HT-29 (cell line): ENCODE measurements around the gene L3MBTL4. TPM values are rescaled to one million over a fixed set of nuclear protein-coding genes. Genes with fewer than 3 reads are reported as not detected.
"Not testable (repeated sequence)": the region's sequence is repeated elsewhere in the genome, so short reads cannot be mapped to it uniquely, and the experiment has no call there.

Experiments
- DNase-seq: peaks from one replicate; pipeline ENCODE4 v3.0.0-alpha.2; 2015; ENCODE audit warnings: low spot score
- total RNA-seq: library from RNA; depleted of rRNA; stranded (reverse); fragments of >200 nt; shearing (Covaris generic); gene quantifications from 2 replicates; pipeline ENCODE4 v1.2.3, GENCODE V29; 2014

L3MBTL4 gene
- total RNA-seq, 1 experiment from 2014 or later = not detected

DNA sequence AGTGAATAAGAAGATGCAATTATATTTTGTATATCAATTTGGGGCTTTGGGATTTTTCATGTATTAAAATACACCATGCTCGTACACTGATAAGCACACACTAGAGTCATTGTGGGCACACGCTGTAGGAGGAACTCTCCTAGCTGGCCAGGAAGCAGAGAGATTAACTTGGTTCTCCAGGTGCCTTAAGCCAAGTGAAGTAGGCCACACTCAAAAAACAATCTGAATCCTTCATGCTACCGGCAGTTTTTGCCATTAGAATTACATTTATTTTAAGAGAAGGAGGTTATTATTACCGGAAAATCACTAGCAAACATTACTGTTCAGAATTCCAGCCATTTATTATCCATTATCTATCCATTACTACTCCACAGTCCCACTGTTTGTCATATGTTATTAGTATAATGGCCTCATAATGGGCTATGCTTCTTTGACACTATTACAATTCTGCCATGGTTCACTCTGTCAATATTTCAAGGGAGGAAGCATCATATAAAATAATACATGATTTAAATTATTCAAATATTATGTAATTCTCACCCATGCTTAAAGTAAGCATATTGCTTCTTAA, 214.4 kb downstream of the L3MBTL4 start:
- no peak for DNase-seq

DNA sequence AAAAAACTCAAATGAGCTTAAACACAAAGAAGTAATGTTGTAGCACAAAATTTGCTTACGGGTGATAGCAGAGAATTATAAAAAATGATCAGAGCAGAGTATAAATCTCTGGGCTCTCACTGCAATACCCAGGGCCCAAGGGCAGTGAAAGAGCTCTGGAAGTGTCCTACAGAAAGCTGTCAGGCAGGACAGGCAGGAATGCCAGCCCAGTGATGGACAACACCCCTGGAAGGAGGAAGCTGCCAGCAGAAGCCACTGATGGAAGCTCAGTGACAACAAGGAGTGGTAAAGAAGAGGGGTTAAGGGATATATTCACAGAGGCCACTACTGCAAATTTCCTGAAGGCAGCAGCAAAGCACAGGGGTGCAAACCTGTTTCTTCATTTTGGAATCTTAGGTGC, 214.9 kb downstream of the L3MBTL4 start:
- DNase-seq = no peak

DNA sequence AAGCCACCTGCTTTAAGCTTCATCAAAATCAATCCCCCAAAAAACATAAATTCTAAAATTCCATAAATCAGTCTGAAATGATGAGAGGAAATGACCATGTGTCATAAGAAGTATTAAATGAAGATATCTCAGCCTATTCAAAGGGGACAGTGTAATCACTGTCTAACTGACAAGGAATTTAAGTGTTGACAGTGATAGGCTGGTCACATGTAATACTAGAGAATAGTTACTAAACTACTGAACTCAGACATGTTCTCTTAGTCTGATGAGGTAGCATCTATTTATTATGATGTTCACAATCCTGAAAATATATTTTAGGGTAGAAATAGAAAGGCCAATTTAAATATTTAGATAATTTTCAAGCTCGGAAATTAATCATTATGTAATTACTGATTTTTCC, 216.1 kb downstream of the L3MBTL4 start:
- no peak for DNase-seq

DNA sequence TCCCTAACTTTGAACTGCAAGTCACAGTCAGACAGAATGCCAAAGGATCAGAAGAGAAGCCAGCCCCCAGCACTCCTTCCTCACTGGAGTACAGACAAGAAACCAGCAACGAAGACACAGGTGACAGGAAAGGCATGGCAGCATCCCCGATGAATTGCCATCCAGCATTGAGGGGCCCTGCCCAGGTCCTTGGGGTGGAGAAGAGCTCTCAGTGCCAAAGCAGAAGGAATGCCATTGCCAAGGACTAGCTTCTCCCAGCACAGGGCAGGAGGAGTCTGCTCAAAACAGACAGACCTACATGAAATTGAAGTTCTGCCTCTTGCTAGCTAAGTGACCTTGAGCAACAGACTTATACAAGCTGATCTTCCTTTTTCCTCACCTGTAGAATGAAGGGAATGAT, 220.1 kb downstream of the L3MBTL4 start:
- no peak for DNase-seq

DNA sequence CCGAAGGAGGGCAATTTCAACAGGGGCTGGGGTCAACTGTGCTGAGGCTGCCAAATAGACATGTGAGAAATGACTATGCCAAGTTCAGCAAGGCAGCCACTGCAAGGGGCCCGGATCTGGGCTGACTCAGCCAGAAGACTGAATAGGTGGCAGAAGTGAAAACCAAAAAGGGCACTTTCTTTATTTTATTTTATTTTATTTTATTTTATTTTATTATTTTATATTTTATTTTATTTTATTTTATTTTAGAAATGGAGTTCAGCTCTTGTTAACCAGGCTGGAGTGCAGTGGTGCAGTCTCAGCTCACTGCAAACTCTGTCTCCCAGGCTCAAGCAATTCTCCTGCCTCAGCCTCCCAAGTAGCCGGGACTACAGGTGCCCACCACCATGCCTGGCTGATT, 228.9 kb downstream of the L3MBTL4 start:
- DNase-seq = not testable (repeated sequence)

DNA sequence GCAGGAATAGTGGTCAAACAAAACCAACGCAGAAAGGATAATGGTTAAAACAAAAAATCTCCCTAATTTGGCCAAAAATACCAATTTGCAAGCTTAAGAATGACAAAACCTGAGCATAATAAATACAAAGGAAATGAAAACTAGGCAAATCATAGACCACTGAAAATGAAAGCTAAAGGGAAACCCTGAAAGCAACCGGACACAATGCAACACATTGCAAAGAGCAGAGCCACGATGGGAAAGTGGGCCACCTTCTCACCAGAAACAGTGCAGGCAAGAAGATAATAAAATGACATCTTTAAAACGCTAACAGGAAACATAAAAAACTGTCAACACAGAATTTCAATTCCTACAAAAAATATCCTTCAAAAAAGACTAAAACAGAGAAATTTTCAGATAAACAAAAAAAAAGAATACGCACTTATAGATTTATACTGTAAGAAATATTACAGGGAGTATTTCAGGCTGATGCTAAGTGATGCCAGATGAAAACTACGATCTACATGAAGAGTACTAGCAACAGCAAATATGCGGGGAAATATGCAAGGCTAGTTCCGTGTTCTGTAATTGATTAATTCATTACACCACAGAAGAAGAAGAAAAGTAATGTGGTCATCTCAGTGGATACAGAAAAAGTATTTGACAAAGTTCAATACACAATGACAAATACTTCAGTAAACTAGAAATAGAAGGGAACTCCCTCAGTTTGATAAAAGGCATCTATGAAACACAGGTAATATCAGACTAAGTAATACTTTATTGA, 239.5 kb downstream of the L3MBTL4 start:
- no peak for DNase-seq

DNA sequence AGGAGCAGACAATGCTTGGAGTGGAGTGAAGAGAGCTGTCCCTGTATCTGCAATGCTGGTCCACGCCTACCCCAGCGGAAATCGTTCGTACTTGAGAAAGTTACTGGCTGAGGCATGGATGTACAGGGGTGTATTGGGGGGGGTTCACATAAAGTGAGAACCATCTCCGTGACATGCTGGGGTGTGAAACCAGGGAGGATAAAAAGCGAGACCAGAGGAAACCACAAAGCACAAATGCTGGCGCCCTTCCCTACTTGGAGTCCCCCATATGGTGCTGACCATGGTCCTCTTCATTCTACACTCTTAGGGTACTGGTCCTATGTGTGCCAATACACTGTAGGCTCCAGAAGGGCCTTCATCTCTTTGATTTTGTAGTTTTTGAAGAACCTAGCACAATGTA, 244.1 kb downstream of the L3MBTL4 start:
- DNase-seq = no peak

DNA sequence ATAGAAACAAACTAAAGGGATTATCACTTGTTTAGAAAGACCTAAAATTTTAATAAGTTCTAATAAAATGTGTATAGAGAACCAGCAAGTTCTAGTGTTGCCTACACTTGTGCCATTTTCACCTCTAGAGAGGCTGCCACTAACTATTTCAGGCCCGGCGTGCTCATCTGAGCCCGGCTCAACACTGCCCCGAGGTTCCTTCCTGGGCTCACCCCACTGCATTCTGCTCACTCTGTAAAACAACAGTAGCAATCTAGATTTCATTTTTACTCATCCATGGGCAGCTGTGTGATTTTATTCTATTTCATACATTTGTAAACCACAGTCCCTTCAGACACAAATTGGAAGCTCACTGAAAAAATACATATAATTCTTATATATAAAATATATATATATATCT, 253.2 kb downstream of the L3MBTL4 start:
- no peak for DNase-seq

DNA sequence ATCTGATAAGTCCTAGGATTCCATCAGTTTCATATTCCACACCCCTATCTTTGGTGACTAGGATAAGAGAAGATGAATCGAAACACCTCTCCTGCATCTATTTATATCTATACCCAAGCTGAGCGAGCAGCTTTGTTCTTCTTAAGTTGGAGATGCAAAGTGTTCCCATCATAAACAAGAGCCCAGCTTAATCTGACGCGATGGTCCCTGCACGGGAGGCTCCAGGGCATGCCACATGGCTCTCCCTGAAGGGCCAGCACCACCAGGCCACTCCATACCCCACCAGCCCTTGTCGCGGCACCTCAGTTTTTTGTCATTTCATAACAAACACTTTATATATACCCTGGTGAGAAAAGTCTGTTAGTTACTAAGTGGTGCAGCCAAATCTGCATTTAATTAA, 255.3 kb downstream of the L3MBTL4 start:
- DNase-seq = no peak

DNA sequence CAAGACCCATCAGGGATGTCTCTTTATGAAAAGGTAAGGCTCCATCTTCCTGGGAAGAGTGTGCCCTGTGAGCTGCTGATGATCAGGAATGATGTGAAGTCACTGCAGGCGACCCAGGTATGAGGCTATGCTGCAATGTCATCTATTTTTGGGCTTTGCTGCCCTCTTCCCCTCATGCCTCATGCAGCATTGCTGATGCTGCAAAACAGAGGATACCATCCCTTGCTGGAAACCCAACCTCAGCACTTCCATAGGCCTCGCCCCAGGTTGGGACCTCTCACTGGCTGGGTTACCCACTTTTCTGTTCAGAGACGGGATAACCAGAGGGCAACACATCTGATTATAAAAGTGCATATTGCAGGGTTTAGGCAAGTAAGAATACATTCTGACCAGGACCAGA, 255.8 kb downstream of the L3MBTL4 start:
- DNase-seq = no peak

DNA sequence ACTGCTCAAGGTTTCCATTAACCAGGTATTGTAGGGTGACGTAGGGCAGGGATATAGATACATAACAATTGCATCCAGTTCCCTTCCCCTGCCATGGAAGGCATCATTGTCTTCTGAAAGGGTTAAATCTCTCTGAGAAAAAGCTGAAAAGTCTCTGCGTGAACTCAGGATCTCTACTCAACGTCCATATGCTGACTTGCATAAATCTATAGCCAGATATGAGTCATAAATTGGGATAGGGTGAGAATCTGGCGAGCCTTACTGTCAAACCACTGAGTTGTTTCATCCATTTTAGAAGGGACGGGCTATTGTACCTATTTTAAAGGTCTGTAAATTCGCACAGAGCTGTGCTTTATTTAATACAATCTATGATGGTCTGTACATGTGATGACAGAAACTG, 258.3 kb downstream of the L3MBTL4 start:
- no peak for DNase-seq

DNA sequence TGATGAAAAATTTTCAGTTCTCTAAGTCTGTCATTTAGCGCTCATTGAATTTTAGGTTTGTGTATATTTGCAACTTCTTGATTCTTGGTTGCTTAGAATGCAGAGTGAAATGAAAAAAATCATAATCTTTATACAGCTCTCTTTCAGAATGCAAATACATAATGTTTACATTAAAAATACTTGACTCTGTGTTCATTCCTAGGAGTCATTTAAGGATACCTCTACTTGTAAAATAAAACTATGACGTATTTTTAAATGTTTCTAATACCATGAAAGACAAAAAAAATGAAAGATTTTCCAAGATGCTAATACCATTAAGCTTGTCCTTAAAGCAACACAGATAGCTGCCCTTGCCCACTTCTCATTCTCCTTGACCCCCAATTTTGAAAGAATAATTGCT, 259.0 kb downstream of the L3MBTL4 start:
- no peak for DNase-seq

DNA sequence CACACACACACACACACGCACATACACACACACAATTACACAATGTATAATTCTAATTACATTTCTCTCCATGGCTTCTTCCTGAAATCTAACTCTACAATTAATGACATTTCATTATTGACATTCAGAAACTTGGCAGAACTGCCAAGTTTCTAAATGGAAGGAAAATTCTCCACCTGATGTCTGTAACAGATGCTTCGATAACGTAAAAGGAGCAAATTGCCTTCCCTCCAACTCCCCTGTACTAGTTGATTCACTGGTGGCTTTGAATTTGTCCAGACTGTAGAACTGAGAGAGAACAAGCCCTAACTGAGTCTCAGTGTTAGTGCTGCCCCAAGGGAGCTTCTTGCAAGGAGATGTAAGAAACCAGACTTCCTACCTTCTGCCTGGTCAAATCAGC, 264.3 kb downstream of the L3MBTL4 start:
- no peak for DNase-seq

DNA sequence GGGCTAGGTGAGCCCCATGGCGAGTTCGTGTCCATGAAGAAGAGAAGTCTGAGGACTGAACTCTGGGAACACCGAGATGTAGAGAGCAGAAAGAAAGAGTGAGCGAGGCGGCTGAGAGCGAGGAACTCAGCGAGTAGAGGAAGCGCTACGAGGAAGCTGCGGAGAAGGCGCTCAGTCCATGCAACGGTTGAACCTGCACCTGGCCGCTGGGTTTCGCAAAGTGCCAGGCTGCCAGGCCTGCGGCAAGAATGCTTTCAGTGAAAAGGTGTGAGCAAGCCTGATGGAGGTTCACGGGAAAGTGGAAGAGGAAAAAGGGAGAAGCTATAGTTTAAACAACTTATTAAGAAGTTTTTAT, 268.4 kb downstream of the L3MBTL4 start:
- DNase-seq = no peak

DNA sequence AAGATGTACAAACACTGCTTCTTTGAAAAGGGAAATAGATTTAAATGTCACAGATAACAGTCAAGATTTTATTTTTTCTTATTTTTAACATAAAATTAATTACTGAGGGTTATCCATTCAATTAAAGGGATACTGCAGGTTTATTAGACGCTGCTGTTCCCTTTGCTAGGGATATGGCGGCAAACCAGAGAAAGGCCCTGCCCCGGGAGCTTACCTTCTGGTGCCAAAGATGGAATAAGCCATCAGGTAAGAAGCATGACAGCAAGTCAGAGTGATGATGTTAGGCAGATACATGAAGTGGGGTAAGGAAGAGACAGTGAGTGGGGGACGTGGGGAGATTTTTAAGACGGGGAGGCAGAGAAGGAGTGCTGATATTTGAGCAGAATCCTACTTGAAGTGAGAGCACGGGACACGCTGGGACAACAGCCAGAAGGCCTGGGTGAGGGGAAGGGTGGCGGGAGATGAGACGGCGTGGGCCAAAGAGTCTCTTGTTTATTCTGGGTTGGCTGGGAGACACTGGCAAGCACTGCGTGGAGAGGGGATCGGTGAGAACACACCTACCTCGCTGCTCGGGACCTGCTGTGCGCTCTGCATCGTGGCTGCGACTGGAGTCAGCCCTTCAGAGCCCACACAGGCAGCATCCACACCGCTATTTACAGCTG, 268.9 kb downstream of the L3MBTL4 start:
- DNase-seq = no peak

DNA sequence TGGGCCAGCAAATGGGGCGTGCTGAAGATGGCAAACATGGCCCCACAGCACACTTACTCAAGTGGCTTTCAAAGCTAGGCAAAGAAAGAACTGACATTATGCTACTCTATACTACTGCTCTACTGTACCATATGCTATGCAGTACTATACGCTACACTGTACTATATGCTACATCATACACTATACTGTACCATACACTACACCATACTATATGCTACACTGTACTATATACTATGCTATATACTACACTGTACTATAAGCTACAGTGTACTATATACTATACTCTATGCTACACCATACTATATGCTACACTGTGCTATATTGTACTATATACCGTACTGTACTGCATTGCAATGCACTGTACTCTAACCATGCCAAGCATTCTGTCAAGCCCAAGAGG, 275.7 kb downstream of the L3MBTL4 start:
- no peak for DNase-seq

DNA sequence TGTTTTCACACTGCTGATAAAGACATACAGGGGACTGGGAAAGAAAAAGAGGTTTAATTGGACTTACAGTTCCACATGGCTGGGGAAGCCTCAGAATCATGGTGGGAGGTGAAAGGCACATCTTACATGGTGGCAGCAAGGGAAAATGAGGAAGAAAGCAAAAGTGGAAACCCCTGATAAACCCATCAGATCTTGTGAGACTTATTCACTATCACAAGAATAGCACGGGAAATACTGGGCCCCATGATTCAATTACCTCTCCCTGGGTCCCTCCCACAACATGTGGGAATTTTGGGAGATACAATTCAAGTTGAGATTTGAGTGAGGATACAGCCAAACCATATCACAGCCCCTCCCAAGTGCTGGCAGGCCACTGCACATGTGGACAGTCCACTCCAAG, 278.8 kb downstream of the L3MBTL4 start:
- DNase-seq = not testable (repeated sequence)

DNA sequence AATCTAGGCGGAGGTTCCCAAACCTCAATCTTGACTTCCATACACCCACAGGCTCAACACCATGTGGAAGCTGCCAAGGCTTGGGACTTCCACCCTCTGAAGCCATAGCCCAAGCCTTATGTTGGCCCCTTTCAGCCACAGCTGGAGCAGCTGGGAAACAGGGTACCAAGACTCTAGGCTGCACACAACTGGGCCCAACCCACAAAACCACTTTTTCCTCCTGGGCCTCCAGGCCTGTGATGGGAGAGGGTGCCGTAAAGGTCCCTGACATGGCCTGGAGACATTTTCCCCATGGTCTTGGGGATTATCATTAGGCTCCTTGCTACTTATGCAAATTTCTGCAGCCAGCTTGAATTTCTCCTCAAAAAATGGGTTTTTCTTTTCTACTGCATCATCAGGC, 279.7 kb downstream of the L3MBTL4 start:
- DNase-seq = not testable (repeated sequence)

DNA sequence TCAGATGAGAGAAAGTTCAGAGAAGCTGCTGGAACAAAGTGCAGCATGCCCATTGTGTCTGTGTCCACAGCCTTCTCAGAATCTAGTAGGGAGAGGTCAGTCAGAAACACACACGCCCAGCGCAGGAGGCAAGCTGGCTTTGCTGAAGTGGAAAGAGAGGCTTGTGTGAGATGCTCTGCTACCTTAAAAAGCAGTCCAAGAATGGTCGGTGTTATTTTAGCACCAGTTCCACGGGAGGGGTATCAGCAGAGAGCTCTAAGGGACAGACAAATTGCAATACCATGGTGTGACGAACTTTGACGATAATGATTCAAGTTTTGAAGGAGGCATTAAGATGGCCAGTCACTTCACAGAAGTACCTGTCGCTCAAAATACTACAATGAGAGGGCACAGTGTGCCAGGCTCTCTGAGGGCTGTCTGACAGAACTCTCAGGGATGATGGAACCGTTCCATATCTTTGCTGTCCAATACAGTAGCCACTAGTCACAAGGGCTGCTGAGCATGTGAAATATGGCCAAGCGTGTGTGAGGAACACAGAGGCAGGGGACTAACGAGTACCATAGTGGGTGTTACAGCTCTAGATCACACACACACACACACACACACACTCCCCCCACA, 281.9 kb downstream of the L3MBTL4 start:
- DNase-seq = no peak

DNA sequence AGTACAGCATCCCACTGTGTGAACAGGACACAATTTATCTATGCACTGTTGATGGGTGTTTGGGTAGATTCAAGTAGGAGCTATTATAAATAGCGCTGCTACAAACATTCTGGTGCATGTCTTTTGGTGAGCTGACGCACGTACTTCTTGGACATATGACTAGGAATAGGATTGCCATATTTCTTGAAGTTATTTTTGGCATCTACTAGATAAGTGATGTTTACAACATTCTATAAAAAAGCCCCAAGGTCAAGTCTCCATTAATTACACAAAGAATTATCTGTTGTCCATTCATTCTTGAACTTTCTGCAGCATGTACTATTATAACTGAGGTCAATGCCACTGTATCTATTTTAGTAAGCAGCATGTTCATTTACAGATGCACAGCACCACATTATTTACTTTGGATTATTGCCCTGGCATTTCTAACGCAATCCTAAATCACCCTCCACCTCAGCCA, 293.9 kb downstream of the L3MBTL4 start:
- no peak for DNase-seq

DNA sequence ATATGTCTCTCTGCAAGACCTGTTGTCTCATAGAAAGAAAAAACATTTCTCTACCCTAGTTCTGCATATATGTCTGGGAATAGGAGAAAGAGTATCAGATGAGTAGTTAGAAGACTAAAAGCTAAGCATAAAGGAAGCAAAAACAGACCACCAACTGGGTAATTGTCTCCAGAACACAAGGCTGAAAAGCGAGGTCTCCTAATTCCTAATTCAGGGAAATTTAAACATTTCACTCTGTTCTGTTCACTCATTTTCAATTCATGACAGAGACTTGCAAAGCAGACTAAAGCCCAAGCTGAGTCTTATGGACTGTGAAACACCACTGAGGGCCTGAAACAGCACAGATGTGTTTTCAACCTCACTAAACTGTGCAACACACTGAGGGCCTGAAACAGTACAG, 294.9 kb downstream of the L3MBTL4 start:
- no peak for DNase-seq

DNA sequence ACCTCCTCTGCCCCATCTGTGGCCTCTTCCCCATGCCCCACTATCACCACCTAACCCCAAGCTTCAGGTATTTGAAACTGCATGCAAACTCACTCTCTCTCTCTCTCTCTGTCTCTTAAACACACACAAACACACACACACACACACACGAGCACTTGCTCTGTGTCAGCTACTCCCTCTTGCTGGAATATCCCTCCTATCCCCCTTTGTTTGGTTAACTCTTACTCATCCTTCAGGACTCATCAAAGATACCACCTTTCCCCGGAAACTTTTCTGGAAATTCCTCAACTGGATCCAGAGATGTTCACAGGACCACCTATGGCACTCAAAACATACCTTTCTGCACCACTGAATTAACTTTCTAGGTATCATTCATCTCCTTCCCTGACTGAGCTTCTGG, 296.6 kb downstream of the L3MBTL4 start:
- DNase-seq = no peak

DNA sequence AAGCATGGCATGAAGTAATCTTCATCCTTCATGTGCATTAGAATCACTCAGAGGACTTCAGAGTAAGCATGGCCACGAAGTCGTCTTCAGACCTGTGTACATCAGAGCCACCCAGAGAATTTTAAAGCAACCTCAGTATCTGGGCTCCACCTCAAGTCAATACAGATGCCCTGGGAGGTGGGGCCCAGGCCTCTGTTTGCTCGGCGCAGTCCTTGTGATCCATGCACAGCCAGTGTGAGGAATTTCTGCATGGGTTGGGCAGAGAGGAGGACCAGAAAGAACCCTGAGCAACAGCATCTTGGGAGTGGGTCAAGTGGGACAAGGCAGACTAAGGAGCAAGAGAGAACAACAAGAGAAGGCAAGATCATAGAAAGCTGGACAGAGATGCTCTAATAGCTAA, 299.0 kb downstream of the L3MBTL4 start:
- DNase-seq = no peak
